Fibroblast of the aortic adventitia (primary cell): Measurements from ENCODE around the gene OR8B3. TPM values are rescaled to one million over a fixed set of nuclear protein-coding genes. Genes with fewer than 3 reads are reported as not detected.

ENCODE experiments used
- DNase-seq: peaks from one replicate; pipeline ENCODE4 v3.0.0-alpha.2; 2010; ENCODE audit warnings: low read depth
- H3K4me3 ChIP-seq: 2 replicates; pipeline ENCODE4 v1.5.1; 2011; ENCODE audit warnings: low read depth, mild to moderate bottlenecking, control low read depth, low read length, moderate library complexity
- total RNA-seq: library from RNA; depleted of rRNA; stranded (reverse); fragments of >200 nt; gene quantifications from 2 replicates; pipeline ENCODE4 v1.2.3, GENCODE V29; 2012; ENCODE audit warnings: low replicate concordance
- TF ChIP-seq, protein P1 (sequence below): IDR thresholded peaks from 2 replicates; pipeline ENCODE4 v1.5.1; 2011; ENCODE audit warnings: mild to moderate bottlenecking, low read length, control low read depth, inconsistent platforms; ENCODE audit not compliant: insufficient read depth

The OR8B3 gene
- total RNA-seq, 1 donor = not detected

DNA sequence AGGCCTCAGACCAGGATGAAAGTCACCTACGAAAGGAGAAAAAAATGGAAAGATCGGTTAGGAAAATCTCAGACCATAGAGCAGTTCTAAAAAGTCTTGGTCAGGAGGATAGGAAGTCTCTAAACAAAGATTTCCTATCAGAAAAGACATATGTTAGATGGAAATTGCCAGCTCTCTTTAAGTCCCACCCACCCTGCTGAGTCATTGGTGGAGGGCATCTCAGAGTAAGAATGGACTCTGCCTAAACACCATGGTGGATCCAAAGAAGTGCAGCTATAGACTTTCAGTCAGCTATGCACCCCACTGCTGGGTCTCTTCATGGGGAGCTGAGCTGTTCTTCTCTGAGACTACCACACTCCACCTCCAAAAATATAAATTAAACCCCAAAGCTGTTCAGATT is 18.2 kb downstream of the OR8B3 start:
- DNase-seq = no peak
- H3K4me3 ChIP-seq = no peak overlapping the region
- TF ChIP-seq, protein P1, sequence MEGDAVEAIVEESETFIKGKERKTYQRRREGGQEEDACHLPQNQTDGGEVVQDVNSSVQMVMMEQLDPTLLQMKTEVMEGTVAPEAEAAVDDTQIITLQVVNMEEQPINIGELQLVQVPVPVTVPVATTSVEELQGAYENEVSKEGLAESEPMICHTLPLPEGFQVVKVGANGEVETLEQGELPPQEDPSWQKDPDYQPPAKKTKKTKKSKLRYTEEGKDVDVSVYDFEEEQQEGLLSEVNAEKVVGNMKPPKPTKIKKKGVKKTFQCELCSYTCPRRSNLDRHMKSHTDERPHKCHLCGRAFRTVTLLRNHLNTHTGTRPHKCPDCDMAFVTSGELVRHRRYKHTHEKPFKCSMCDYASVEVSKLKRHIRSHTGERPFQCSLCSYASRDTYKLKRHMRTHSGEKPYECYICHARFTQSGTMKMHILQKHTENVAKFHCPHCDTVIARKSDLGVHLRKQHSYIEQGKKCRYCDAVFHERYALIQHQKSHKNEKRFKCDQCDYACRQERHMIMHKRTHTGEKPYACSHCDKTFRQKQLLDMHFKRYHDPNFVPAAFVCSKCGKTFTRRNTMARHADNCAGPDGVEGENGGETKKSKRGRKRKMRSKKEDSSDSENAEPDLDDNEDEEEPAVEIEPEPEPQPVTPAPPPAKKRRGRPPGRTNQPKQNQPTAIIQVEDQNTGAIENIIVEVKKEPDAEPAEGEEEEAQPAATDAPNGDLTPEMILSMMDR = no peak

DNA sequence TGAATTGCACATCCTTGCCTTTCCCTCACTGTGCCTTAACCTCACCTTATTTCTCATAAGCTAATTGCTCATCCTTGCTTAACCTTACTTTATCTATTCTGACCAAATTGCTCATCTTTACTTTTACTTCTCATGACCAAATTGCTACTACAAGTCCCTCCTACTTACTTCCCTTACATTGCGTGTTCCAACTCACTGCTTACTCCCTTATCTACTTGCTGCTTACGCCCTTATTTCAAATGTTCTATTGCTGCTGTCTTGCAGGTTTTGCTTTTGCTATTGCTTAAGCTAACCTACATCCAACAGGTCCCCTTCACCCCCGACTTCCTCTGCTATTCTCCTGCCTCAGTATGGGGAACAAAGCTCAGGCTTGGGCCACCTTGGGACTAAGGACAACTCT is 22.5 kb downstream of the OR8B3 start:
- TF ChIP-seq, protein P1 = no peak
- no peak for DNase-seq
- H3K4me3 ChIP-seq = no peak overlapping the region

DNA sequence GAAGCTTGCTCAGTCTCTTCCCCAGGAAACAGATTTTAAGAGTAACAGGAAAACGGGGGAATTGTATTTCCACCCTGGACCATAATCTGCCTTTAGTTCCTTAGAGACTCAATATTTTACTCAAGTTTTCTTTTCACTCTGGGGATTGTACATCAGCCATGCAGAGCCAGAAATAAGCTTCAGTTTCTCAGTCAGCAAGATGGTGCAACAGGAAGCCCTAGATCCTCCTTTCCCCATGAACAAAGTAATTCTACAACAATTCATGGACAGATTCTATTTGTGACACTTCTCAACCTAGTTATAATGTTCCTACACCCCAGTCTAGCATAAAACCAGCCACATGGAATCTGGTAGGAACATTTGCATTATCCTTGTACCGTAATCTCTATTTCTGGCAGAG is 39.3 kb downstream of the OR8B3 start:
- no peak overlapping the region for H3K4me3 ChIP-seq
- TF ChIP-seq, protein P1 = no peak
- no peak for DNase-seq

DNA sequence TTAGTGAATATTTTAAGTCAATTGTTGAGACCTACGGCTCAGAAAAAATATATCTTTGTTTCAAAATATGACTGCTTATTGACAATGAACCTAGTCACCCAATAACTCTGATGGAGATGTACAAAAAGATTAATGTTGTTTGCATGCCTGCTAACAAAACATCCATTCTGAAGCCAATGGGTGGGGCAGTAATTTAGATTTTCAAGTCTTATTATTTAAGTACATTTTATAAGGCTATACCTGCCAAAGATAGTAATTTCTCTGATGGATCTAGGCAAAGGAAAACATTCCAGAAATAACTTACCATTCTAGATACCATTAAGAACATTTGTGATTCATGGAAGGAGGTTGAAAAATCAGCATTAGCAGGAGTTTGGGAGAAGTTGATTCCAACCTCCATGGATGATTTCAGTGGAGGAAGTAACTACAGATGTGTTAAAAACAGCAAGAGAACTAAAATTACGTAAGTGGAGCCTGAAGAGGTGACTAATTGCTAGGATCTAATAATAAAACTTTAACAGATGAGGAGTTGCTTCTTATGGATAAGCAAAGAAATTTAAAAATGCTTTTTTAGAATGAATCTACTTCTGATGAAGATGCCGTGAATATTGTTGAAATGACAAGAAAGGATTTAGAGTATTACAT is 52.4 kb downstream of the OR8B3 start:
- DNase-seq = no peak
- TF ChIP-seq, protein P1 = no peak
- H3K4me3 ChIP-seq = no peak overlapping the region

Other genes starting within 250 kb of the OR8B3 start
- not detected in 2 replicates for gene OR10D3, start 215.7 kb downstream of the OR8B3 start, total RNA-seq
- gene OR8G1, start 157.9 kb downstream of the OR8B3 start, total RNA-seq = not detected in 2 replicates
- gene OR8G5, start 142.6 kb downstream of the OR8B3 start, total RNA-seq = not detected in 2 replicates
- gene OR8D1, start 85.1 kb downstream of the OR8B3 start, total RNA-seq = not detected in 2 replicates
- gene OR8D2, start 78.8 kb downstream of the OR8B3 start, total RNA-seq = not detected in 2 replicates
- not detected in 2 replicates for gene OR8B2, start 14.5 kb downstream of the OR8B3 start, total RNA-seq
- not detected in 2 replicates for gene OR8B4, start 25.8 kb upstream of the OR8B3 start, total RNA-seq
- not detected in 2 replicates for gene OR8B8, start 46.7 kb upstream of the OR8B3 start, total RNA-seq
- not detected in 2 replicates for gene OR8B12, start 144.6 kb upstream of the OR8B3 start, total RNA-seq
- gene OR8A1, start 171.0 kb upstream of the OR8B3 start, total RNA-seq = not detected in 2 replicates
- not detected in 2 replicates for gene PANX3, start 212.4 kb upstream of the OR8B3 start, total RNA-seq
- gene TBRG1, start 223.8 kb upstream of the OR8B3 start, total RNA-seq = 31.2 and 46.2 TPM in 2 replicates